NCI-H1417 treated with DMSO at 0.1 percent for 48 hours (cell line): ENCODE results near the gene TPM2.

ENCODE experiments used
- DNase-seq: peaks from one replicate; lab custom pipeline; 2025; lab: John Stamatoyannopoulos, UW

Gene TPM2

GRCh38 chr9:35689542-35690293 lies at the start of gene TPM2:
TSS of gene TPM2 (minus strand) at chr9:35689925. CDS start at chr9:35689817, 108 bp downstream.
- no peak for DNase-seq

- no peak for DNase-seq
These were observed 49.2 kb upstream of the TPM2 start for GRCh38 chr9:35738924-35739323.

GRCh38 chr9:35738186-35738585 lies 48.5 kb upstream of the TPM2 start:
- DNase-seq = no peak

- no peak for DNase-seq
These were observed 47.4 kb upstream of the TPM2 start for GRCh38 chr9:35737143-35737542.

GRCh38 chr9:35736201-35736633 lies 46.5 kb upstream of the TPM2 start:
- DNase-seq = no peak

- no peak for DNase-seq
These were observed 44.4 kb upstream of the TPM2 start for GRCh38 chr9:35734096-35734495.

DNA sequence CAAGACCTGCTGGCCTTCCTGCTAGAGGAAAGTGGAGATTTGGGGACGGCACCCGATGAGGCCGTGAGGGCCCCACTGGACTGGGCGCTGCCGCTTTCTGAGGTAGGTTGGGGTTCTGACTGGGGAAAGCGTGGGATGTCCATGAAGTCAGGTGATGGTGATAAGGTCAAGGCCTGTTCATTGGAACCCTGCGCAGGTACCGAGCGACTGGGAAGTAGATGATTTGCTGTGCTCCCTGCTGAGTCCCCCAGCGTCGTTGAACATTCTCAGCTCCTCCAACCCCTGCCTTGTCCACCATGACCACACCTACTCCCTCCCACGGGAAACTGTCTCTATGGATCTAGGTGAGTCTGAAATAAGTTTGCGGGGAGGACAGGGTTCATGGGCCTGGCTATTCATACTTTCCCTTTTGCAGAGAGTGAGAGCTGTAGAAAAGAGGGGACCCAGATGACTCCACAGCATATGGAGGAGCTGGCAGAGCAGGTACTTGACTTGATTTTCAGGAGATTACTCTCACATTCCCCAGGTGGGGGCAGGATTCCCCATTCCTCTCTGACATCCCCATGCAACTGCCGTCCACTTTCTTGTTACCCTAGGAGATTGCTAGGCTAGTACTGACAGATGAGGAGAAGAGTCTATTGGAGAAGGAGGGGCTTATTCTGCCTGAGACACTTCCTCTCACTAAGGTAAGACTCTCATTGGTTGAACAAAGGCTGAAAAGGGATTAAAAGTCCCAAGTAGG lies 43.2 kb upstream of the TPM2 start:
- DNase-seq = no peak

DNA sequence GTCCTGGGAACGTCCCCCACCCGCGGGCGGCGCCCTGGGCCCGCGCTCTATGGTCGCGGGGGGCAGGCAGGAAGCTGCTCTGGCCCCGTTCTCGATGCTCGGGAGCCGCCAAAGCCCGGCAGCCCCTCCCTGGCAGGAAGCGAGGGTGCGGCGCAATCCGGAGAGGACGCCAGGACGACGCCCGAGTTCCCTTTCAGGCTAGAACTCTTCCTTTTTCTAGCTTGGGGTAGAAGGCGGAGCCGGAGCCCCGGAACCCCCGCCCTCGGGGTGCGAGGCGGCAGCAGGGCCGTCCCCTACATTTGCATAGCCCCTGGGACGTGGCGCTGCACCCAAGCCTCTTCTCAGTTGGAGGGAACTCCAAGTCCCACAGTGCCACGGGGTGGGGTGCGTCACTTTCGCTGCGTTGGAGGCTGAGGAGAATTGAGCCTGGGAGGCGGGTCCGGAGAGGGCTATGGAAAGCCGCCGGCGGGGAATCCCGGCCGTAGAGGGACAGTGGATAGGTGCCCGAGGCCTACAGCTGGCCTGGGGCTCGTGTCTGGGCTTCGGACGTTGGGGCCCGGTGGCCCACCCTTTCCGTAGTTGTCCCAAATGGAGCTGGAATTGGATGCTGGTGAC lies 42.6 kb upstream of the TPM2 start, which contains the start of the genes CREB3 and TLN1:
CREB3 (plus strand) TSS at position 482 of the 615 bp plus-strand sequence; CDS start at position 589, 107 bp downstream.
TLN1 (minus strand) TSS at position 11 of the 615 bp plus-strand sequence. CDS start 6,501 bp downstream, outside the sequence.
- DNase-seq = peak; percentile 65

DNA sequence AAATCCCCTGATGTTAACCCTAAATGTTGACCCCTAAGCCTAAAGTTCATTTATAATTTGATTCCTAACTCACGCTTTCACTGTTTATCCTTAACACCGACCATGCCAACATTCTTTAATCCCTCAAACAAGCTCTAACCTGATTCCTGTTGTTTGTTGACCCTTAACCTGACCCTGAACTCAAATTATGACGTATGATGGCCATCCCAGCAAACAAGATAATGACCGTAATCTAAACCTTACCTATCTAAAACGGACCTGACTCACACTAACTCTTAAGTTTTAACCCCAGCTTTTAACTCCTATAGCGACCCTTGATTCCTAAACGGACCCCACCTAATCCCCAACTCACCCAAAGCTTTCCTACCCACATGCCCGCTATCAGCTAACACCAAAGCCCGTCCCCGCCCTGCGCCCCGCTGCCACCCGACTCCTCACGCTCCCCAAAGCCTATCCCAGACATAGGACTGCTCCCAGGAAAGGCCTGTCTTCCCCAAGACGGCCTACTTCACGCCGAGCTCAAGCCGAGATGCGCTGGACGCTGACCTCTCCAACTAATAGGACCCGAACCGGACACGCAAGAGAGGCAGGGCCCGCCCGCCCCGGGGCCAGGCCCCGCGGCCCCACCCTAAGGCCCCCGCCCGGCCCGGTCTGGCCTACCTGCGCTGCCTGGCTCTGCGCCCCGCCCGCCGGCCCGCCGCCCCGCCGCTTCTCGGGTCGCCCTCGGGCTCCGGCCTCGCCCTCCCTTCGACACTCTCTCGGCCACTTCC lies 41.9 kb upstream of the TPM2 start:
- no peak for DNase-seq

- no peak for DNase-seq
These were observed 40.7 kb upstream of the TPM2 start for GRCh38 chr9:35730486-35730854.

DNA sequence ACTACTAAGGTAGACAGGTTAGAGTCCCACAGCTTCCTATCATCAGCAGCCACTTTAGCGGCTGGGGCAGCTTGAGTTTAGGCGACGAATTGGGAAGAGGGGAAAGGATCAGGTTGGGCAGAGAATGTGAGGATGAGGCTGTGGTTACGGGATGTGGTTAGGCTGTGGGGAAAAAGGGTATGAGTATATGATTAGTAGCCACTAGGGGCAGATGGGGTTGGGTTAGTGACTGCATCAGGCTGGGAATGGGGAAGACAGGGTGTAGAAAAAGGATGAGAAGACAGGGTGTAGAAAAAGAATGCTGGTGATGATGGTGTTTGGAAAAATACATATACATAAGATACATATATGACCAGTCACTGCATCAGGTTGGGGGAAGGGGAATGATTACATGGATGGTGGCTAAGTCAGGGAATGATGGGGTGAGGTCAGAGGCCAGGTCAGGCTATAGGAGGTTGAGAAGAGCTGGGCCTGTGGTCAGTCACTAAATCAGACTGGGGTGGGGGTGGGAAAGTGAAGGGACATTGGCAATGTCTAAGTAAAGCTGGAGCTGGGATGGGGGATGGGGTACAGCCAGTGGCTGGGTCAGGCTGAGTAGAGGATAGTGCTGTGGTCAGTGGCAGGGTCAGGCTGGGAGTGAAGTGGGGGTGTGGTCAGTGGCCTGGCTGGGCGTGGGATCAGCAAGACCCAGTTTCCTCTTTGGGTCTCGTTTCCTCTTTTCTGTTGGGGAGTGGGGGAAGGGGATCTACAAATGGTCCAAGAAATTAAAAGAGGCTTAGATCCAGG lies 40.2 kb upstream of the TPM2 start:
- DNase-seq = no peak

GRCh38 chr9:35729101-35729500 lies 39.4 kb upstream of the TPM2 start:
- DNase-seq = no peak

DNA sequence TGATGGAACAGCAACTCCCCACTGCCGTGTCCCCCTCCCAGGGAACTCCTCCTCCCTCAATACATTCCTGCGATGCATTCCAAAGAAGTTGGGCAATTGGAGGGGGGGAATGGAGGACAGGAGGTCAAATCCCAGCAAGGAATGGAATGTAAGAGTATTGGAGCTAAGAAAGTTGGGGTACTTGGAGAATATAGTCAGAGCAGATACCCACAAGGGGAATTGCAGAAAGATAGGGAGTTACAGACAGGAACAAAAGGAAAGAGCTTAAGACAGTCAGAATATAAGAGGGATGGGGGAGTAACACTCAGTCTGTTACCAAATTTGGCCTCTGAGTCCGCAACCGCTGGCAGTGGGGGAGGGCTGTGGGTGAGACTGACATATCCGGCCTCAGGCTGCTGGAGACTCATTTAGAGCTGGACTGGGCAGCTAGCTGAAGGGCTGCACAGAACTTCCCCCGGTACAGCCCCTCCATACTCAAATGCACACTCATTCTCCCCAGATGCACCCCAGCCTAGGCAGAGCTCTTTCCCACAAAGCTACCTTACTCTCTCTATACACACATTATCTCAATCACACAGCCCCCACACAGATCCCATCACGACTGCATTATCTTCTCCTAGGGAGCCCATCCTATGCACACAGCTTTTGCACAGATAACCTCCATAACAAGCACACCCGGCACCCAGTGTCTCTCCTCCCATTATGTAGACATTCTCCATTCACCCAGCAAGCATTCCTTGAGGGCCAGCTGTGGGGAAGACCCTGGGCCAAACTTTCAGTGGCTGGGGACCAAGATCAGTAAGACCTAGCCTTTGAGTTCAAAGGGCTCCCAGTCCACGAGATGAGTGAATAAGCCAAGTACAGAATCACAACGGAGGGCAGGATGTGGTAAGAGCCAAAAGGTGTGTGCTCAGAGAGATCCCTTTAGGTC lies 38.6 kb upstream of the TPM2 start:
- DNase-seq = no peak

GRCh38 chr9:35727676-35728040 lies 37.9 kb upstream of the TPM2 start:
- no peak for DNase-seq

DNA sequence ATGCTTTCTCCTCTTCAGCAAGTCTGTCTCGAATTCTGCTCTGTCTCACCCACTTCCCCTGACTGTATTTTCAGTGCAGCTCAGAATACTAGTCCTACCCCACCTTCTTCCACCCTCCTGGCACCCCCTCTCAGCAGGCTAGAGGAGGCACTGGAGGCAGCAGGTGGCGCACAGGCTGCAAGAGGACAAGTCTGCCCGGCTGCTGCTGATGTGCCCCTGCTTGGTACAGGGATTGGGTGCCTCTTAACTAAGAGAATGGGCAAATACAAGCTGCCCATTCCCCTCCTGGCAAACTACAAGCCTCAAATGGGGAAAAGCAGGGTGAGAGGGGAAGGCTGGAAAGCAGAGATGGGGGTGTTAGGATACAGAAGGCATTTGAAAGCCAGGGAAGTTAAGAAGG lies 37.2 kb upstream of the TPM2 start:
- no peak for DNase-seq

- DNase-seq = no peak
These were observed 35.6 kb upstream of the TPM2 start for GRCh38 chr9:35725362-35725761.

DNA sequence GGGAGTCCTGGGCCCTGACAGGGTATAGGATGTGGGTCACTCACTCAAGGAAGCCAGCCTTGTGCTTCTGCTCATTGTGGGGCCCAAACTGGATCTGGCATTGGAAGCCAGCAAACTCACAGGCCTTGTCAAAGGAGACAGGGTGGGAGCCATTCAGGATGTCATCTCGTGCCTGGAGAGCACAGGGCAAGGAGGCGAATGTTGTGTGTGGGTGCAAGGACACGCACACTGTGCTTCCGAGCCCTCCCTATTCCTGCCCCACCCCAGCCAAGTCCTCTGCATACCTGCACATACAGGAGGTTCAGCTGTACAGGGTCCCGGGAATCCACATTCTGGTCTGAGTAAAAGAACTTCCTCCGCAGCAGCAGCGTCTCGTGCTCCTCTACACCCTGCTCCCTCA lies 34.2 kb upstream of the TPM2 start:
- no peak for DNase-seq

- no peak for DNase-seq
These were observed 33.7 kb upstream of the TPM2 start for GRCh38 chr9:35723426-35723825.

- DNase-seq = no peak
These were observed 29.8 kb upstream of the TPM2 start for GRCh38 chr9:35719546-35719945.
